HG02852 (cell line): ENCODE data around the gene CRYGC.

ENCODE experiments used
- ATAC-seq: cut with Tn5 transposase; IDR thresholded peaks from one replicate; pipeline ENCODE4 v1.9.1; 2021; ENCODE audit warnings: mild to moderate bottlenecking, moderate library complexity; ENCODE audit not compliant: unreplicated experiment

Gene CRYGC

GRCh38 chr2:208129744-208130711, at the start of gene CRYGC:
Gene CRYGC, minus strand, starts transcription at chr2:208129828. Its CDS starts 36 bp downstream, at chr2:208129792.
- ATAC-seq: no peak

- no peak for ATAC-seq
These were observed 49.5 kb upstream of the CRYGC start for GRCh38 chr2:208179028-208179609.

- ATAC-seq: no peak
These were observed 46.2 kb upstream of the CRYGC start for GRCh38 chr2:208175840-208176153.

GRCh38 chr2:208175069-208175839, 45.6 kb upstream of the CRYGC start:
- peak; percentile 100 for ATAC-seq

DNA sequence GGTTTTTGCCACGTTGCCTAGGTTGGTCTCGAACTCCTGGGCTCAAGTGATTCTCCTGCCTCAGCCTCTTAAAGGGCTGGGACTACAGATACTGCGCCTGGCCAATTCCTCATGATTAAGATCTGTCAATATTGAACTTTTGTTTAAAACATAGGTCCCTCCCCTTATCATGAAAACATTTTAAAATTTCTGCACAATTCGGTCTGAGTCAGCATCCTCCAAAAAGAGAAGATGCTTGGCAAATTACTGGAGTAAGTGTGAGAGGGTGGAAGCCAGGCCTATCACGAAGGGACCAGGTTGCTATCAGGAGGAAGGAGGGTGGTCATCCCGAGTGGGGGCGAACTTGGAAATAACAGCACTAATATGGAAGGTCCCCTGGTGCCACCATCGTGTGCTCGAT, 44.5 kb upstream of the CRYGC start:
- ATAC-seq: no peak

DNA sequence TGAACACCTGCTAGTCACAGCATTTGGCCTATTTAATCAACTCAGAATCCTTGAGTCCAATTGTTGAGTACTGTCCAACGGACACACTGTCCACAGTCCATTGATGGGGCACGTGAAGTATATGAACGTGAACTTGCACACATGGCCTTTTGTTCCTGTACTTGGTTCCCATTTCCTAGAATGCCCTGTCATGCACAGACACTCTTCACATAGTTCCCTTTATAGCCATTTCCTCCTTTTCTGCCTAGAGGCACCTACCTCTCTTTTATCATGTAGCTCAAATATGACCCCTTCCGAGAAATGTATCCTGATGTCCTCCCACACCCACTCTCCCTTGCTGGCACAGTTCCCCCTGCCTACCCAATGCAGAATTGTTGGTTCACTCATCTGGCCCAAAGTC, 42.5 kb upstream of the CRYGC start:
- ATAC-seq: no peak

- no peak for ATAC-seq
These were observed 35.5 kb upstream of the CRYGC start for GRCh38 chr2:208164951-208165755.

DNA sequence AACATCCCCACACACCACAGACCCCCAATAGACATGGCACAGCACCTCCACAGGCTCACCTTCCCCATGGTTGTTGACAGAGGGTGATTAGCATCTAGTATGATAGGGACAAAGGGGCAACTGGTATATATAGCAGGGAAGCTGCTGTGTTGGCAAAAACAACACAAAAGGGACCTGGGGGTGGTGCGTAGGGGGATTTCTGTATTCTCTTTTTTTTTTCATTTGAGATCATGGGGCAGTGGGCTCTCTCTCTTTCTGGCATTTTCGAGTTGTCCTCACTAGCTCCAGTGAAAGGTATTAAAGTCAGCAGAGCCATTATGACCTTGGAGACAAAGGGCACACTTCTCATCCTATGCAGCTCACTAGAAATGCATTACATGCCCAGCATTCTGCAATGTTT, 33.9 kb upstream of the CRYGC start, which contains the start of gene CRYGA:
TSS of gene CRYGA (minus strand) at position 101 of the 400 bp plus-strand sequence. CDS start at position 68, 33 bp downstream.
- no peak for ATAC-seq

- no peak for ATAC-seq
These were observed 26.8 kb upstream of the CRYGC start for GRCh38 chr2:208156439-208156838.

GRCh38 chr2:208153156-208153555, 23.5 kb upstream of the CRYGC start:
- ATAC-seq: no peak

DNA sequence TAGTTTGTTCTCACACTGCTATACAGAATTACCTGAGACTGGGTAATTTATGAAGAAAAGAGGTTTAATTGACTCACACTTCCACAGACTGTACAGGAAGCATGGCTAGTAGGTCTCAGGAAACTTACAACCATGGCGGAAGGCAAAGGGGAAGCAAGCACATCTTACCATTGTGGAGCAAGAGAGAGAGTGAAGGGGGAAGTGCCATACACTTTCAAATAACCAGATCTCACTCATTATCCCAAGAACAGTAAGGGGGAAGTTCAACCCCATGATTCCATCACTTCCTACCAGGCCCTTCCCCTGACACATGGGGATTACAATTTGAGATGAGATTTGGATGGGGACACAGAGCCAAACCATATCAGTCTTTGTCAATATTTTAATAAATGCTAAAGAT, 21.3 kb upstream of the CRYGC start:
- no peak for ATAC-seq

- no peak for ATAC-seq
These were observed 20.5 kb upstream of the CRYGC start for GRCh38 chr2:208150094-208150493.

DNA sequence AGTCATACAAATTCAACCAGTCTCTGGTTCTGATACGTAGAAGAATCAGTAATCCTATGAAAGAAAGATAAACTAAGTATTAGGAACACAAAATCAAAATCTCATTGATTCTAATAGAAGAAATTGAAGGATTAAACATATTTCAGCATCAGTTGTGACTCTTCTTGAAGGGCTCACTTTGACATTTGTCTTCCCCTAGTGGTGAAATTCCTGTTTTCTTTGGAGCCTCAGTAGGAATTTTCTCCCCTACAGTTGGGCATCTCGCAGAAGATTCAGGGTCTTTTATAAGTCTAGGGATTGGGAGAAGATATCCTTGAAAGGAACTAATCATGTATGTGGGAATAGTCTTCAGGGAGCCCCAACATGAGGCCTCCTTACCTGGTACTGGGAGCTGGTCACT, 19.2 kb upstream of the CRYGC start:
- ATAC-seq: no peak

DNA sequence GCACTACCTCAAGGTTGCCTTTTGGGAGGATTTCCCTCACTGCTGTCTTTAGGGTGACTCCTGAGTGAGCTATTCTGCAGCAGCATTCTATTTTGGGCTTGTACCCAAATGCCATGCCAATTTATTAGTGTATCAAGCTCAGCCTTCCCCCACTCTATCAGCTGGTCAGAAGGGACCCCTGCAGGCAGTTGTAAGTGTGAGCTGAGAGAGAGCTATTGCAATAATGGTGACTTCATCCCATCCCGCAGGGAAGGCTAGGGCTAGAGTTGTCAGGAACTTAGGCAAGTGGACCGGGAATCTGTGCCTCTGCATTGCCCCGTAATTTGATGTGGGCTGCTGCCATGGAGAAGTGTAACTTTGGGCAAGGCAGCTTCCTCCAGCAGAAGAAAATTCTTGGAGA, 18.1 kb upstream of the CRYGC start:
- no peak for ATAC-seq

- no peak for ATAC-seq
These were observed 17.4 kb upstream of the CRYGC start for GRCh38 chr2:208147008-208147407.

DNA sequence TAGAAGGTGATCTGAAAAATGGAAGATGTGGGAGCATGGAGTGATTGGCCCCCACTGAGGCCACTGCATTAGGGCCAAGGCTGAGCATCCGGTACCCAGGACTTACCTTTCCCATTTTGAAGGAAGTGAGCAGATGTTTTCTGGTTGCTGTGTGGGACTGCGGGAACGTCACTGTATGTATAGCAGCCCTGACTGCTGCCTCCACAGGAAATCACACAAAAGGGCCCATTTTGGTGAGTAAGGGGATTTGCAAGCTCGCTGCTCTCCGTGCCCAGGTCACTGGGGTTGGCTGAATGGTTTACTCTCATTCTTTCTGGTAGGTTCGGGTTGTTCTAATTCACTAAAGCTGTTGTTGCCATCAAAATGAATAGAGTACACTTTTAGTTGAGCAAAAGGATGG, 16.4 kb upstream of the CRYGC start, which contains the start of gene CRYGB:
TSS of gene CRYGB (minus strand) at position 153 of the 400 bp plus-strand sequence. CDS start at position 115, 38 bp downstream.
- ATAC-seq: no peak

DNA sequence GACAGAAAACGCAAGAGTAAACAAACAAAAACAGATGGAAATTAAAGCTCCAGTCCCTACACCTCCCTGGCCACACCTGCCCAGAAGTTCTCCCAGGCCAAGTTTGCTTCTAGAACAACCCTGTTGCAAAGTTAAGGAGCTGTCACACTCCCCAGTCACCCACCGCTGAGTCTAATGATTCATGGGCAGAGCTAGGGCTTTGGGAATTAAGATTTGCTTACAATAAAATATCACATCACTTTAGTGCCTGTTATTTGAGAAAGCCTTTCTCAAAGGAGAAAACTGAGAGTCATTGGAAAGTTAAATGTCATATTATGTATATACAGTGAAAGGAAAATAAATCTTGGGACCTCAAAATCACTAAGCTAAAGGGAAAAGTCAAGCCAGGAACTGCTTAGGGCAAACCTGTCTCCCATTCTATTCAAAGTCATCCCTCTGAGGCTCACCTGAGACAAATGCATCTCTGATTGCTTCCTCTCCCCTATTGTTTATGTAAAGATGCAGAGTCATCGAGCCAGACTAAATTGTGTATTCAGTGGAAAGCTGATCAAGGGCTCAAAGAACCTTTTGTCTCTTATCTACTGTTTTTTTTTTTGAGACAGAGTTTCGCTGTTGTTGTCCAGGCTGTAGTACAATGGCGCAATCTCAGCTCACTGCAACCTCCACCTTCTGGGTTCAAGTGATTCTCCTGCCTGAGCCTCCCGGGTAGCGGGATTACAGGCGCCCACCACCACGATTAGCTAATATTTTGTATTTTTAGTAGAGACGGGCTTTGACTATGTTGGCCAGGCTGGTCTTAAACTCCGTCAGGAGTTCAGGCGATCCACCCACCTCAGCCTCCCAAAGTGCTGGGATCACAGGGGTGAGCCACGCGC, 13.5 kb upstream of the CRYGC start:
- no peak for ATAC-seq

DNA sequence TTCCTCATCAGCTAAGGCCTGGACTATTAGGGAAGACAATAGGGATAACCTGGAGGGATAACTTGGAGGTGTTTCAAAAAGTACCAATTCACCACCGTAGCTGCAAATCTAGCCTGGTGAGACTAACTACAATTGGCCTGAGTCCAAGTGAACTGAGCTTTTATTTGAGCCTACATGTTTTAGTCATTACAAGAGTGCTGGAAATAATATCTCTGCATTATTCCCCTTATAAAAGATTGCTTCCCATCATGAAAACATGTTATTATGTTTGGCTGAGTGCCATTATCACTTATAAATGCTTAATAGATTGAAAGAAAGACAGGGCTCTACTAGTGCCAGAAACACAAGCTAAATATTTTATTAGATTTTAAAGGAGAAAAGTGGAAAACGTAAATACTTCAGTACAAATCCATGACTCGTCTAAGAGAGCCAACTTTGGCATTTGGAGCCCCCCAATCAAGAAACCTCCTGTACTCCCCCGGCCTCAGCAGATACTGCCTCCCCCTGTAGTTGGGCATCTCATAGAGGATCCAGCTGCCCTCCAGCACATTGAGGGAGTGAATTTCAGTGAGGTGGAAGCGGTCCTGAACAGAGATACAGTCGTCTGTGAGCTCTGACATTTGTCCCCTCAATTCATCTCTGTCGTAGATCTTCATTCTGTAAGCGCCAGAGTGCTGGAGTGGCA, 12.8 kb upstream of the CRYGC start:
- ATAC-seq: no peak

- no peak for ATAC-seq
These were observed 9.8 kb upstream of the CRYGC start for GRCh38 chr2:208139447-208139846.
